K562 treated with DMSO at 1 percent for 12 hours (cell line): ENCODE data around the gene GSG1L. TPM values are rescaled to one million over a fixed set of nuclear protein-coding genes. Genes with fewer than 3 reads are reported as not detected.

ENCODE experiments used
- total RNA-seq: library from RNA; unstranded; fragments of 300-600 nt; gene quantifications from 2 replicates; pipeline ENCODE4 v1.2.3, GENCODE V29; 2022; ENCODE audit not compliant: insufficient read depth

GSG1L gene
- not detected in 2 replicates for total RNA-seq

GRCh38 chr16:28063591-28064061 is at the start of gene GSG1L:
Gene GSG1L (minus strand): TSS chr16:28063714. CDS start chr16:28063424, 290 bp downstream.

Other genes starting within 250 kb of the GSG1L start
- gene XPO6, start 148.3 kb upstream of the GSG1L start, total RNA-seq: 56.4 and 77.3 TPM in 2 replicates
- gene SBK1, start 228.8 kb upstream of the GSG1L start, total RNA-seq: not detected in 2 replicates